Fibroblast of the aortic adventitia (primary cell): ENCODE data around the gene MARK2. TPM values are rescaled to one million over a fixed set of nuclear protein-coding genes. Genes with fewer than 3 reads are reported as not detected.
"Not testable (repeated sequence)": the region's sequence is repeated elsewhere in the genome, so short reads cannot be mapped to it uniquely, and the experiment has no call there.

ENCODE experiments used
- DNase-seq: peaks from one replicate; pipeline ENCODE4 v3.0.0-alpha.2; 2010; ENCODE audit warnings: low read depth
- H3K4me3 ChIP-seq: 2 replicates; pipeline ENCODE4 v1.5.1; 2011; ENCODE audit warnings: low read depth, mild to moderate bottlenecking, control low read depth, low read length, moderate library complexity
- total RNA-seq: library from RNA; depleted of rRNA; stranded (reverse); fragments of >200 nt; gene quantifications from 2 replicates; pipeline ENCODE4 v1.2.3, GENCODE V29; 2012; ENCODE audit warnings: low replicate concordance
- TF ChIP-seq, protein P1 (sequence below): IDR thresholded peaks from 2 replicates; pipeline ENCODE4 v1.5.1; 2011; ENCODE audit warnings: mild to moderate bottlenecking, low read length, control low read depth, inconsistent platforms; ENCODE audit not compliant: insufficient read depth

Gene MARK2
- total RNA-seq, 1 donor = 12.7 TPM

DNA sequence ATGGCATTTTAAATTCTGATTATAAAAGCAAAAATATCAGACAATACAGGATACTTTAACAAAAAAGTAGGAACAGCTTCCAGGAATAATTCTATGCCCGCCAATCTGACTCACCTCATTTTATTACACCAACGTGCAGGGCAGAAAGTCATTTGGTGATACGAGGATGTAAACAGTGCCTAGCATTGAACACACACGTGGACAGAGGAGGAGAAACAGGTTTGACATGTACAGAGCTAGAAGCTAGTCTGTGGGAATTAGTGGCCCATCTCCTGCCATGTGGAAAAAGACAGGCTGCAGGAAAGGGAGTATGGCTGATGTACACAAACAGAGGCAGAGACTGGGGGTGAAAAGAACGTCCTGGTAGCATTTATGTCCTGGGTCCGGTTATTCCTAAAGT, 34.7 kb upstream of the MARK2 start:
- H3K4me3 ChIP-seq = no peak overlapping the region
- no peak for DNase-seq
- TF ChIP-seq, protein P1, sequence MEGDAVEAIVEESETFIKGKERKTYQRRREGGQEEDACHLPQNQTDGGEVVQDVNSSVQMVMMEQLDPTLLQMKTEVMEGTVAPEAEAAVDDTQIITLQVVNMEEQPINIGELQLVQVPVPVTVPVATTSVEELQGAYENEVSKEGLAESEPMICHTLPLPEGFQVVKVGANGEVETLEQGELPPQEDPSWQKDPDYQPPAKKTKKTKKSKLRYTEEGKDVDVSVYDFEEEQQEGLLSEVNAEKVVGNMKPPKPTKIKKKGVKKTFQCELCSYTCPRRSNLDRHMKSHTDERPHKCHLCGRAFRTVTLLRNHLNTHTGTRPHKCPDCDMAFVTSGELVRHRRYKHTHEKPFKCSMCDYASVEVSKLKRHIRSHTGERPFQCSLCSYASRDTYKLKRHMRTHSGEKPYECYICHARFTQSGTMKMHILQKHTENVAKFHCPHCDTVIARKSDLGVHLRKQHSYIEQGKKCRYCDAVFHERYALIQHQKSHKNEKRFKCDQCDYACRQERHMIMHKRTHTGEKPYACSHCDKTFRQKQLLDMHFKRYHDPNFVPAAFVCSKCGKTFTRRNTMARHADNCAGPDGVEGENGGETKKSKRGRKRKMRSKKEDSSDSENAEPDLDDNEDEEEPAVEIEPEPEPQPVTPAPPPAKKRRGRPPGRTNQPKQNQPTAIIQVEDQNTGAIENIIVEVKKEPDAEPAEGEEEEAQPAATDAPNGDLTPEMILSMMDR = no peak

DNA sequence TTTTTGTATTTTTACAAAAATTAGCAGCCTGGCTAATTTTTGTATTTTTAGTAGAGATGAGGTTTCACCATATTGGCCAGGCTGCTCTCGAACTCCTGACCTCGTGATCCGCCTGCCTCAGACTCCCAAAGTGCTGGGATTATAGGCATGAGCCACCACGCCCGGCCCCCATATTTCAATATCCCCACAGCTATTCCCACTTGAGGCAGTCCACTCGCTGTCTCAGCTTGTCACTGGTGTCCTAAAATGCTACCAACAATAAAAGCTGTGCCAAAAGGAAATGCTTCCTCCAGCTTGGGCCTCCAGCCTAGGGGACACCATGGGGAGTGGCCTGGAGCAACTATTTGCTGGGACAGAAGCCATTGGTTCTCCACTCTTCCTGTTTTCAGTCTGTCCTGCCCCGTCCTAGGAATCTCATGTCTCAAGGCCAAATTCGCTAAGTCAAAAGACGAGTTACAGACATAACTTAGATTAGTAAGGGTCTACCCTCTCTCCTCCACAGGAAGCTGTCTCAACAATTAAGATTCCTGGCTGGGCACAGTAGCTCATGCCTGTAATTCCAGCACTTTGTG, 33.0 kb upstream of the MARK2 start:
- DNase-seq = peak; percentile 16
- H3K4me3 ChIP-seq = no peak overlapping the region
- TF ChIP-seq, protein P1 = no peak

DNA sequence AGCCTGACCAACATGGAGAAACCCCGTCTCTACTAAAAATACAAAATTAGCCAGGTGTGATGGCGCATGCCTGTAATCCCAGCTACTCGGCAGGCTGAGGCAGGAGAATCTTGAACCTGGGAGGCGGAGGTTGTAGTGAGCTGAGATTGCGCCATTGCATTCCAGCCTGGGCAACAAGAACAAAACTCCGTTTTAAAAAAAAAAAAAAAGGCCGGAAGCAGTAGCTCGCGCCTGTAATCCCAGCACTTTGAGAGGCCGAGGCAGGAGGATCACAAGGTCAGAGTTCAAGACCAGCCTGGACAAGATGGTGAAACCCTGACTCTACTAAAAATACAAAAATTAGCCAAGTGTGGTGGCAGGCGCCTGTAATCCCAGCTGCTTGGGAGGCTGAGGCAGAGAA, 28.5 kb upstream of the MARK2 start:
- DNase-seq, H3K4me3 ChIP-seq: not testable (repeated sequence)

DNA sequence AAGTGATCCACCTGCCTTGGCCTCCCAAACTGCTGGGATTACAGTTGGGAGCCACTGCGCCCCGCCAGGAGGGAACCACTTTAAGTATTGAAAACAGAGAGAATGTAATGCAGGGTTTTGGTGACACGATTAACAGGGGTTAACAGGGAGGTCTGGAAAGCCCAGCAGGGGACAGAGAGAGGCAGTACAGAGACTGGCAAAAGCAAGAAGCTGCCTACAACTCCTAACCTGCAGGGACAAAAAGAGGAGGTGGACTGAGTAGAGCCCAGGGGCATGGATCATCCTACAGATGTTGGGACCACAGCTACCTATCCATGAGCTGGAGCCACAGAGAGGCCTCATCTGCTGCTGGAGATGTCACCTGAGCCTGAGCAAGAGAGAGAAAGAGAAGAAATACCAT, 27.4 kb upstream of the MARK2 start:
- DNase-seq = no peak
- H3K4me3 ChIP-seq = no peak overlapping the region
- TF ChIP-seq, protein P1 = no peak

DNA sequence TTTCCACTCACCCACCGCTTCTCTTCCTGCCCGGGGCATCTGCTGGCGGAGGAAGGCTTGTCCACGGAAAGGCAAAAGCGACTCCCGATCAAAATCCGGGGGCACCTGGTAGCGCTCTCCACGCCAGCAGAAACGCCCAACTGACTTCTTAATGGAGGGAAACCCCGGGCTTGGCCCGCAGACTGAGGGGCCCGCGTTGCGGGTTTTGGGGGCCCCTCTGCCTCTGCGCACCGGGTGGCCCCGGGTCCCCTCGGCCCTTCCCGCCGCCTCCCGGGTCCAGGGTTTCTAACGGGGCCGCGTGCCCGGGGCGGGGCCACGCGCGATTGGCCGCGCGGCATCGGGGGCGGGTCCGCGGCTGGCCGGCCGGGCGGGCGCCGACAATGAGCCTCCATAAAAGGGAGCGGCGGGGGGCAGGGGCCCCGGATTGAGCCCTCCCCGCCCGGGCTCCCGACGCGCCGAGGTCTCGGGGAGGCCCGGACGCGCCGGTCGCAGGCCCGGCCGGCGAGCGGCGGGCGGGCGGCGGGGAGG, 25.8 kb upstream of the MARK2 start, which contains the start of gene SPINDOC:
TSS of gene SPINDOC (plus strand) at position 422 of the 528 bp plus-strand sequence. CDS start 231 bp downstream, outside the sequence.
- TF ChIP-seq, protein P1 = no peak
- peak within 1 kb of the TSS; percentile 91 for H3K4me3 ChIP-seq
- DNase-seq = peak; percentile 43

DNA sequence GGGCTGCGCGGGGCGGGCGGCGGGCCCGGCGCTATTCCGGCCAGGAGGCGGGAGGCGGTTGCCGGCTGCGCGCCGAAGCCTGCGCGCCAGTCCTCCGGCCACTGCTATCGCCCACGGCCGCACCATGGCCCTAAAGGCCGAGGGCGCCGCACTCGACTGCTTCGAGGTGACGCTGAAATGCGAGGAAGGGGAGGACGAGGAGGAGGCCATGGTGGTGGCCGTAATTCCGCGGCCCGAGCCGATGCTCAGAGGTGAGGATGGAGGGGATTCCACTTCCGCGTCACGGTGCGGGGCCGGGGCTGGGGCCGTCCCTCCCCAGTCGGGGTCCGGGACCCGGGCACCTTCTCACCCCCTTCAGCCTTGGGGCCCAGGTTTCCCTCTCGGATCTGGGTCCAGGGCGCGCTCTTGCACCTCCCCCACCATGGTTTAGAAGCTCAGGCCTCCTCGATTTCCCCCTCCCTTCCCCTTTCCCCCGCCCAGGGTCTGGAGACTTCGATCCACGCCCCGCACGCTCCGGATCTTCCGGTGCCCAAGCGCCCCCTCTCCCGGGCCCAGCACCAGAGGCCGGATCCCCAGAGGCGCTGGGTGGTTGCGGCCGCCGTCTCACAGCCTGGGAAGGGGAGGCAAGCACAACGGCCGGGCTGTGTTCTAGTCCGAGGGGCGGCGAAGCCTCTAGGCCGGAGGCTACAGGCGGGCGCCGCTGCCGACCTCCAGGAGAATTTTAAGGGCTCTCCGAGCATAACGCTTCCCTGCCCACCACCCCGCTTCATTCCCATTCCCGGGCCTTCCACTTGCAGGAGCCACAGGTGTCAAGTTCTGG, 25.1 kb upstream of the MARK2 start:
- H3K4me3 ChIP-seq = peak overlapping the region; percentile 91
- DNase-seq = peak; percentile 40
- TF ChIP-seq, protein P1 = no peak

DNA sequence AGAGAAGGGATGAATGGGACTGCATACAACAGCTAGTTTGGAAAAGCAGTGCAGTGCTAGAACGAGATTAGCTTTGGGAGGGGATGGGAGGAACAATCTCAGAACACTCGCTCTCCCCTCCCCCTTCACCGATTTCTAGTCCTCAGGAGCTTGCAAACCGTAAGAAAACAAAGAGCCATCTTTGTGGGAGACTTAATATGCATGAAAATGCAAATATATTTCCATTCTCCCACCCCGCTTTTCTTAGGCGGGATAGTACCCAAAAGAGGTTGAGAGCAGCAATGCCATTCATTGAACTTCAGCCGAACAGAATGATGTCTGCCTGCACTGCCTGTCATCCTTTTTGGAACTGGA, 24.6 kb upstream of the MARK2 start:
- DNase-seq = no peak

More for the DNA sequence above, 24.6 kb upstream of the MARK2 start:
- TF ChIP-seq, protein P1 = no peak
- H3K4me3 ChIP-seq = peak overlapping the region; percentile 91
